SK-N-SH (cell line): ENCODE data around the gene AGGF1. TPM values are rescaled to one million over a fixed set of nuclear protein-coding genes. Genes with fewer than 3 reads are reported as not detected.

Experiments used
- CTCF ChIA-PET: fragments of 300-600, 350-600 bp; formaldehyde crosslinking; extraction: SDS; loops from one replicate; lab custom pipeline; 2021; lab: Yijun Ruan, JAX
- POLR2A ChIA-PET: fragments of 350-600 bp; sonication (Branson Sonifier 250); formaldehyde crosslinking; extraction: SDS; loops from one replicate; lab custom pipeline; 2020; ENCODE audit warnings: antibody characterized with exemption, inconsistent platforms; lab: Yijun Ruan, JAX
- DNase-seq: peaks from one replicate; pipeline ENCODE4 v3.0.0; 2012
- H2AFZ ChIP-seq: fragments of 200-600 bp; sonication (generic); 2 replicates; pipeline ENCODE4 v1.8.1; 2016; ENCODE audit warnings: antibody characterized with exemption, mild to moderate bottlenecking, low read depth
- H3F3A ChIP-seq: fragments of 200-600 bp; sonication (generic); replicated peaks from 2 replicates; pipeline ENCODE3; 2016; ENCODE audit warnings: antibody characterized with exemption, mild to moderate bottlenecking; ENCODE audit not compliant: insufficient read depth
- H3K27ac ChIP-seq, 2 experiments: fragments of 200-500 bp in 1 of 2; fragments of 200-600 bp in 1 of 2; sonication (Bioruptor generic) in 1 of 2; sonication (generic), shearing (Covaris generic) in 1 of 2; 2 replicates each; pipeline versions ENCODE4 v1.5.1 to v1.6.1; 2014 to 2016; ENCODE audit warnings: low read depth in 2 of 2, inconsistent platforms in 1 of 2, low read length in 1 of 2, mild to moderate bottlenecking in 1 of 2, mixed read lengths in 1 of 2
- H3K27me3 ChIP-seq: fragments of 200-600 bp; sonication (generic), shearing (Covaris generic); 2 replicates; pipeline ENCODE4 v1.6.1; 2016; ENCODE audit warnings: mixed run types; ENCODE audit not compliant: insufficient read depth
- H3K36me3 ChIP-seq, 2 experiments: fragments of 200-500 bp in 1 of 2; fragments of 200-600 bp in 1 of 2; sonication (Bioruptor generic) in 1 of 2; sonication (generic) in 1 of 2; replicated peaks in 1 of 2; 2 replicates each; pipeline versions ENCODE3 to v1.5.1; 2014 to 2016; ENCODE audit warnings: low read length in 1 of 2, mild to moderate bottlenecking in 1 of 2; ENCODE audit not compliant: insufficient read depth in 2 of 2, control insufficient read depth in 1 of 2
- H3K4me1 ChIP-seq, 2 experiments: fragments of 200-500 bp in 1 of 2; fragments of 200-600 bp in 1 of 2; sonication (Bioruptor generic) in 1 of 2; sonication (generic), shearing (Covaris generic) in 1 of 2; 2 replicates each; pipeline versions ENCODE4 v1.5.1 to v1.6.1; 2014 to 2016; ENCODE audit warnings: low read depth in 1 of 2, low read length in 1 of 2, mixed run types in 1 of 2; ENCODE audit not compliant: insufficient read depth in 2 of 2, control insufficient read depth in 1 of 2
- H3K4me2 ChIP-seq: fragments of 200-600 bp; sonication (generic), shearing (Covaris generic); 2 replicates; pipeline ENCODE4 v1.6.1; 2017; ENCODE audit warnings: mixed run types
- H3K4me3 ChIP-seq, 2 experiments: fragments of 200-500 bp in 1 of 2; fragments of 200-600 bp in 1 of 2; sonication (Bioruptor generic) in 1 of 2; sonication (generic), shearing (Covaris generic) in 1 of 2; 2 replicates each; pipeline versions ENCODE4 v1.5.1 to v1.8.1; 2014 to 2016; ENCODE audit warnings: low read depth in 2 of 2, inconsistent platforms in 1 of 2, low read length in 1 of 2, mild to moderate bottlenecking in 1 of 2, mixed read lengths in 1 of 2, moderate library complexity in 1 of 2
- H3K79me2 ChIP-seq: fragments of 200-600 bp; sonication (generic); 2 replicates; pipeline ENCODE4 v1.8.1; 2017; ENCODE audit warnings: mild to moderate bottlenecking; ENCODE audit not compliant: insufficient read depth
- H3K9ac ChIP-seq: fragments of 200-600 bp; sonication (generic); 2 replicates; pipeline ENCODE4 v1.6.1; 2017; ENCODE audit warnings: mixed run types
- H3K9me2 ChIP-seq: fragments of 200-600 bp; sonication (generic); 2 replicates; pipeline ENCODE4 v1.6.1; 2017; ENCODE audit warnings: mixed run types
- H3K9me3 ChIP-seq: fragments of 200-600 bp; sonication (generic); 2 replicates; pipeline ENCODE4 v1.6.1; 2017; ENCODE audit warnings: mixed run types, mild to moderate bottlenecking, moderate library complexity
- H4K20me1 ChIP-seq: fragments of 200-600 bp; sonication (generic); 2 replicates; pipeline ENCODE4 v1.6.1; 2017; ENCODE audit warnings: mild to moderate bottlenecking, mixed run types; ENCODE audit not compliant: insufficient read depth
- CHD2 ChIP-seq: fragments of 150-350 bp; IDR thresholded peaks from 2 replicates; pipeline ENCODE4 v1.6.1; 2018; ENCODE audit warnings: low read length; ENCODE audit not compliant: partially characterized antibody
- ELF1 ChIP-seq: IDR thresholded peaks from 2 replicates; pipeline ENCODE4 v1.4.0; 2012
- EP300 ChIP-seq, 2 experiments: IDR thresholded peaks; 2 replicates each; pipeline versions ENCODE4 v1.4.0 to v1.6.1; 2012; ENCODE audit warnings: borderline replicate concordance in 1 of 2, low read depth in 1 of 2, low read length in 1 of 2
- FOSL2 ChIP-seq: IDR thresholded peaks from 2 replicates; pipeline ENCODE4 v1.4.0; 2012; ENCODE audit warnings: low read depth, mild to moderate bottlenecking, moderate library complexity, borderline replicate concordance
- FOXJ3 ChIP-seq: sonication (generic); formaldehyde crosslinking; IDR thresholded peaks from 2 replicates; pipeline ENCODE4 v1.5.1; 2020; ENCODE audit warnings: mild to moderate bottlenecking, missing genetic modification reagents
- FOXM1 ChIP-seq: IDR thresholded peaks from 2 replicates; pipeline ENCODE4 v1.4.0; 2012; ENCODE audit warnings: low read depth, mild to moderate bottlenecking
- GATA2 ChIP-seq: sonication (generic); formaldehyde crosslinking; IDR thresholded peaks from 2 replicates; pipeline ENCODE4 v1.5.0; 2020; ENCODE audit warnings: mild to moderate bottlenecking, missing genetic modification reagents
- MAX ChIP-seq: IDR thresholded peaks from 2 replicates; pipeline ENCODE4 v1.4.0; 2012; ENCODE audit warnings: low read depth
- RAD21 ChIP-seq: IDR thresholded peaks from 2 replicates; pipeline ENCODE4 v1.6.1; 2012; ENCODE audit warnings: mild to moderate bottlenecking, low read length
- SIN3A ChIP-seq: IDR thresholded peaks from 2 replicates; pipeline ENCODE4 v1.6.1; 2012; ENCODE audit warnings: low read depth, mild to moderate bottlenecking, low read length, moderate library complexity, borderline replicate concordance
- SMC3 ChIP-seq: IDR thresholded peaks from 2 replicates; pipeline ENCODE4 v1.6.1; 2012; ENCODE audit warnings: low read depth, low read length, improper control_type of control experiment
- USF2 ChIP-seq: fragments of 150-350 bp; IDR thresholded peaks from 2 replicates; pipeline ENCODE4 v1.6.1; 2017; ENCODE audit warnings: antibody characterized with exemption, low read length, low read depth, borderline replicate concordance
- YY1 ChIP-seq: IDR thresholded peaks from 2 replicates; pipeline ENCODE4 v1.4.0; 2012; ENCODE audit warnings: low read depth, mild to moderate bottlenecking
- ZBTB33 ChIP-seq: IDR thresholded peaks from 2 replicates; pipeline ENCODE4 v1.4.0; 2012; ENCODE audit warnings: low read depth, borderline replicate concordance
- WGBS: methylation state at CpG from one replicate; pipeline ENCODE4 v1.1.6; 2017; ENCODE audit warnings: low lambda C conversion rate; 5-methylcytosine and 5-hydroxymethylcytosine counted together
- polyA plus RNA-seq, 3 experiments: library from polyadenylated mRNA; depleted of rRNA; stranded (reverse); fragments of >200 nt; gene quantifications; 2 replicates each; pipeline ENCODE4 v1.2.3, GENCODE V29; 2012
- TF ChIP-seq, protein P1 (sequence below): IDR thresholded peaks from 2 replicates; pipeline ENCODE4; 2012
- TF ChIP-seq, protein P2 (sequence below): fragments of 200-600 bp; sonication (generic); IDR thresholded peaks from 2 replicates; pipeline ENCODE4 v1.6.1; 2017; ENCODE audit warnings: antibody characterized with exemption, mild to moderate bottlenecking, moderate library complexity
- TF ChIP-seq, protein P3 (sequence below): IDR thresholded peaks from 2 replicates; pipeline ENCODE4 v1.4.0; 2012; ENCODE audit warnings: low read depth, borderline replicate concordance
- TF ChIP-seq, protein P4 (sequence below): fragments of 150-350 bp; IDR thresholded peaks from 2 replicates; pipeline ENCODE4 v1.6.1; 2016; ENCODE audit warnings: mild to moderate bottlenecking, low read depth, low read length

Gene AGGF1
- polyA plus RNA-seq, 1 of the 3 experiments (the other 2 are of a cell fraction), result 9.8 TPM

- Histone ChIP-seq H3K27ac (no peak overlapping the region), H3K9me2 (no peaks in the 10 kb centered on the region), H3K9ac (no peak overlapping the region), H3K4me1 (no peaks in the 10 kb centered on the region), H4K20me1 (no peaks in the 10 kb centered on the region), H3K79me2 (no peaks in the 10 kb centered on the region), H3K36me3 (no peaks in the 10 kb centered on the region), H2AFZ (no peak overlapping the region), H3F3A (no peaks in the 10 kb centered on the region), H3K9me3 (no peaks in the 10 kb centered on the region), H3K27me3 (no peaks in the 10 kb centered on the region; the same call in 1 of the 2 replicates), H3K4me2 (no peak overlapping the region), H3K4me3 (no peak overlapping the region)
- WGBS, result 0% methylated on average over 1 of the region's 1 CpG
- no peak for DNase-seq
- ChIA-PET CTCF (interaction anchor here (1.1 kb wide), 1 partner anchor 134 kb away, joined by 3 read pairs; no protein-coding TSS in a partner anchor), POLR2A (no interaction called here)
- TF ChIP-seq, protein P1, sequence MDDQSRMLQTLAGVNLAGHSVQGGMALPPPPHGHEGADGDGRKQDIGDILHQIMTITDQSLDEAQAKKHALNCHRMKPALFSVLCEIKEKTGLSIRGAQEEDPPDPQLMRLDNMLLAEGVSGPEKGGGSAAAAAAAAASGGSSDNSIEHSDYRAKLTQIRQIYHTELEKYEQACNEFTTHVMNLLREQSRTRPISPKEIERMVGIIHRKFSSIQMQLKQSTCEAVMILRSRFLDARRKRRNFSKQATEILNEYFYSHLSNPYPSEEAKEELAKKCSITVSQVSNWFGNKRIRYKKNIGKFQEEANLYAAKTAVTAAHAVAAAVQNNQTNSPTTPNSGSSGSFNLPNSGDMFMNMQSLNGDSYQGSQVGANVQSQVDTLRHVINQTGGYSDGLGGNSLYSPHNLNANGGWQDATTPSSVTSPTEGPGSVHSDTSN, result no peak
- TF ChIP-seq EP300 (IDR thresholded peaks at IDR 0.05; ENCODE audit: borderline replicate concordance in 1 of 2, low read depth in 1 of 2, low read length in 1 of 2) (no peak), FOXJ3 (CRISPR knock-in tag) (no peak), CHD2 (no peak), MAX (no peak), GATA2 (no peak), SIN3A (no peak)
- TF ChIP-seq, protein P2, sequence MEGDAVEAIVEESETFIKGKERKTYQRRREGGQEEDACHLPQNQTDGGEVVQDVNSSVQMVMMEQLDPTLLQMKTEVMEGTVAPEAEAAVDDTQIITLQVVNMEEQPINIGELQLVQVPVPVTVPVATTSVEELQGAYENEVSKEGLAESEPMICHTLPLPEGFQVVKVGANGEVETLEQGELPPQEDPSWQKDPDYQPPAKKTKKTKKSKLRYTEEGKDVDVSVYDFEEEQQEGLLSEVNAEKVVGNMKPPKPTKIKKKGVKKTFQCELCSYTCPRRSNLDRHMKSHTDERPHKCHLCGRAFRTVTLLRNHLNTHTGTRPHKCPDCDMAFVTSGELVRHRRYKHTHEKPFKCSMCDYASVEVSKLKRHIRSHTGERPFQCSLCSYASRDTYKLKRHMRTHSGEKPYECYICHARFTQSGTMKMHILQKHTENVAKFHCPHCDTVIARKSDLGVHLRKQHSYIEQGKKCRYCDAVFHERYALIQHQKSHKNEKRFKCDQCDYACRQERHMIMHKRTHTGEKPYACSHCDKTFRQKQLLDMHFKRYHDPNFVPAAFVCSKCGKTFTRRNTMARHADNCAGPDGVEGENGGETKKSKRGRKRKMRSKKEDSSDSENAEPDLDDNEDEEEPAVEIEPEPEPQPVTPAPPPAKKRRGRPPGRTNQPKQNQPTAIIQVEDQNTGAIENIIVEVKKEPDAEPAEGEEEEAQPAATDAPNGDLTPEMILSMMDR, result no peak
- TF ChIP-seq, protein P3, sequence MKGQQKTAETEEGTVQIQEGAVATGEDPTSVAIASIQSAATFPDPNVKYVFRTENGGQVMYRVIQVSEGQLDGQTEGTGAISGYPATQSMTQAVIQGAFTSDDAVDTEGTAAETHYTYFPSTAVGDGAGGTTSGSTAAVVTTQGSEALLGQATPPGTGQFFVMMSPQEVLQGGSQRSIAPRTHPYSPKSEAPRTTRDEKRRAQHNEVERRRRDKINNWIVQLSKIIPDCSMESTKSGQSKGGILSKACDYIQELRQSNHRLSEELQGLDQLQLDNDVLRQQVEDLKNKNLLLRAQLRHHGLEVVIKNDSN, result no peak
Measured at GRCh38 chr5:77003246-77003645, 27.0 kb upstream of the AGGF1 start.

DNA sequence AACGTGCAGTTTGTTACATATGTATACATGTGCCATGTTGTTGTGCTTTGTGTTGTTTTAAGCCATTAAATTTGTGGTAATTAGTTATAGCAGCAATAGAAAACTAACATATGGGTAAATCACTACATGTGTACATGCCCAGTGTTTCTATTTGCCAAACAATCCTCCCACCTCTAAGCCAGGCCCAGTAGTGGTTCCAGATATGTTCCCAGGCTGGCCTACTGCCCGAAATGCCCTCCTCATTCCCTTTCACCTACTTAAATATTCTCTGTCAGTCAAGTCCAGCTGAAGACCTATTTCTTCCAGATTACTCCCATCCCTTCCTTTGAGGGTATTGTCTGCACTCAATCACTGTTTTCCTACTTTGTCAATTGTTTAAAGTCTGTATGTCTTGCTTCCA lies 24.1 kb upstream of the AGGF1 start:
- no peak overlapping the region for H3K4me3 ChIP-seq
- CTCF ChIA-PET, result no interaction called here
- H4K20me1 ChIP-seq, result no peaks in the 10 kb centered on the region
- no peak overlapping the region for H3K4me2 ChIP-seq
- no peak overlapping the region for H2AFZ ChIP-seq
- no peaks in the 10 kb centered on the region for H3K79me2 ChIP-seq
- H3K27me3 ChIP-seq, result no peaks in the 10 kb centered on the region; the same call in 1 of the 2 replicates
- no peak for DNase-seq
- H3K9me3 ChIP-seq, result no peaks in the 10 kb centered on the region
- H3K36me3 ChIP-seq, result no peaks in the 10 kb centered on the region
- WGBS, result 43% methylated on average over 2 of the region's 2 CpGs
- POLR2A ChIA-PET, result no interaction called here
- no peak overlapping the region for H3K9ac ChIP-seq
- H3K9me2 ChIP-seq, result no peaks in the 10 kb centered on the region
- no peaks in the 10 kb centered on the region for H3F3A ChIP-seq
- no peak overlapping the region for H3K27ac ChIP-seq
- no peaks in the 10 kb centered on the region; a peak in 1 of 4 replicates for H3K4me1 ChIP-seq
- TF ChIP-seq ZBTB33 (no peak), RAD21 (no peak), EP300 (IDR thresholded peaks at IDR 0.05; ENCODE audit: borderline replicate concordance in 1 of 2, low read depth in 1 of 2, low read length in 1 of 2) (no peak), SMC3 (no peak), FOXM1 (no peak), USF2 (no peak), YY1 (no peak), CHD2 (no peak), ELF1 (no peak), FOSL2 (no peak)
- TF ChIP-seq, protein P4, sequence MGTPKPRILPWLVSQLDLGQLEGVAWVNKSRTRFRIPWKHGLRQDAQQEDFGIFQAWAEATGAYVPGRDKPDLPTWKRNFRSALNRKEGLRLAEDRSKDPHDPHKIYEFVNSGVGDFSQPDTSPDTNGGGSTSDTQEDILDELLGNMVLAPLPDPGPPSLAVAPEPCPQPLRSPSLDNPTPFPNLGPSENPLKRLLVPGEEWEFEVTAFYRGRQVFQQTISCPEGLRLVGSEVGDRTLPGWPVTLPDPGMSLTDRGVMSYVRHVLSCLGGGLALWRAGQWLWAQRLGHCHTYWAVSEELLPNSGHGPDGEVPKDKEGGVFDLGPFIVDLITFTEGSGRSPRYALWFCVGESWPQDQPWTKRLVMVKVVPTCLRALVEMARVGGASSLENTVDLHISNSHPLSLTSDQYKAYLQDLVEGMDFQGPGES, result no peak
